HepG2 (cell line): Measurements from ENCODE around the gene POLH. TPM values are rescaled to one million over a fixed set of nuclear protein-coding genes. Genes with fewer than 3 reads are reported as not detected.

Experiments used
- AGO1 ChIP-seq: fragments of 200-400 bp; formaldehyde crosslinking; IDR thresholded peaks from 2 replicates; pipeline ENCODE4 v1.6.1; 2017; ENCODE audit warnings: mild to moderate bottlenecking, low read depth, low read length, moderate library complexity; ENCODE audit not compliant: poor library complexity, severe bottlenecking
- ARID2 ChIP-seq: sonication (generic); formaldehyde crosslinking; IDR thresholded peaks from 2 replicates; pipeline ENCODE4 v1.8.1; 2022; ENCODE audit warnings: mild to moderate bottlenecking, missing genetic modification reagents, borderline replicate concordance
- CBX1 ChIP-seq: IDR thresholded peaks from one replicate; pipeline ENCODE4 v1.6.1; 2016; ENCODE audit warnings: antibody characterized with exemption, low read depth
- GPN1 ChIP-seq: sonication (generic); formaldehyde crosslinking; IDR thresholded peaks from 2 replicates; pipeline ENCODE4 v1.5.1; 2020; ENCODE audit warnings: missing genetic modification reagents, borderline replicate concordance
- HES4 ChIP-seq: sonication (generic); formaldehyde crosslinking; IDR thresholded peaks from 2 replicates; pipeline ENCODE4 v1.9.0; 2021; ENCODE audit warnings: mild to moderate bottlenecking, missing genetic modification reagents, borderline replicate concordance
- MBNL3 ChIP-seq: fragments of 250-450 bp; sonication (Bioruptor Pico); conservative IDR thresholded peaks from 2 replicates; pipeline ENCODE4 v1.8.0; 2022; ENCODE audit warnings: mild to moderate bottlenecking, inconsistent platforms
- MEF2D ChIP-seq: sonication (generic); formaldehyde crosslinking; IDR thresholded peaks from 2 replicates; pipeline ENCODE4 v1.5.1; 2020; ENCODE audit warnings: mild to moderate bottlenecking, missing genetic modification reagents
- NFATC3 ChIP-seq: sonication (generic); formaldehyde crosslinking; IDR thresholded peaks from 2 replicates; pipeline ENCODE4 v1.5.1; 2020; ENCODE audit warnings: mild to moderate bottlenecking, missing genetic modification reagents
- NFRKB ChIP-seq: fragments of 450-650 bp; IDR thresholded peaks from 2 replicates; pipeline ENCODE4 v1.6.1; 2017
- PHF8 ChIP-seq: sonication (generic); formaldehyde crosslinking; IDR thresholded peaks from 2 replicates; pipeline ENCODE4 v1.5.0; 2020; ENCODE audit warnings: missing genetic modification reagents
- PTBP1 ChIP-seq: fragments of 200-400 bp; formaldehyde crosslinking; IDR thresholded peaks from 2 replicates; pipeline ENCODE4 v1.6.1; 2018; ENCODE audit warnings: low read length, low read depth; ENCODE audit not compliant: poor library complexity, severe bottlenecking
- SKI ChIP-seq: fragments of 450-650 bp; IDR thresholded peaks from one replicate; pipeline ENCODE4 v1.6.1; 2018; ENCODE audit warnings: mild to moderate bottlenecking; ENCODE audit not compliant: partially characterized antibody
- ZNF160 ChIP-seq: sonication (generic); formaldehyde crosslinking; IDR thresholded peaks from 2 replicates; pipeline ENCODE4 v1.8.0; 2022; ENCODE audit warnings: mild to moderate bottlenecking, inconsistent platforms, missing genetic modification reagents
- ZNF335 ChIP-seq: sonication (generic); formaldehyde crosslinking; IDR thresholded peaks from 2 replicates; pipeline ENCODE4 v1.4.0; 2020; ENCODE audit warnings: missing genetic modification reagents
- ZNF577 ChIP-seq: sonication (generic); formaldehyde crosslinking; IDR thresholded peaks from 2 replicates; pipeline ENCODE4 v1.4.0; 2020; ENCODE audit warnings: mild to moderate bottlenecking, low read depth, missing genetic modification reagents, borderline replicate concordance
- ZNF777 ChIP-seq: sonication (generic); formaldehyde crosslinking; IDR thresholded peaks from 2 replicates; pipeline ENCODE4 v1.4.0; 2020; ENCODE audit warnings: missing genetic modification reagents
- ZNF878 ChIP-seq: sonication (generic); formaldehyde crosslinking; IDR thresholded peaks from 2 replicates; pipeline ENCODE4 v1.8.1; 2023; ENCODE audit warnings: mild to moderate bottlenecking, missing genetic modification reagents, moderate library complexity
- polyA plus RNA-seq, 8 experiments: library from polyadenylated mRNA; depleted of rRNA in 3 of 8; stranded (reverse) in 7 of 8; unstranded in 1 of 8; fragments of >200 nt; fragmentation: Illumina TruSeq in 4 of 8; extraction: Trizol in 4 of 8; gene quantifications; 2 replicates each; pipeline versions ENCODE4 v1.2.1 to v1.2.3, GENCODE V29; 2011 to 2016; ENCODE audit warnings: low read depth in 4 of 8, missing spikeins in 1 of 8, mixed read lengths in 1 of 8; ENCODE audit not compliant: insufficient read depth in 1 of 8
- total RNA-seq, 5 experiments: library from RNA; depleted of rRNA; stranded (reverse); fragments of >200 nt; fragmentation: Illumina TruSeq; extraction: Trizol; gene quantifications; 2 replicates each; pipeline ENCODE4 v1.2.3, GENCODE V29; 2016; ENCODE audit warnings: low read depth in 1 of 5
- TF ChIP-seq, protein P1 (sequence below): sonication (generic); formaldehyde crosslinking; IDR thresholded peaks from 2 replicates; pipeline ENCODE4 v1.5.0; 2020; ENCODE audit warnings: mild to moderate bottlenecking, missing genetic modification reagents, borderline replicate concordance
- TF ChIP-seq, protein P2 (sequence below): IDR thresholded peaks from 2 replicates; pipeline ENCODE4 v1.6.1; 2016; ENCODE audit warnings: missing biosample characterization, missing genetic modification reagents, low read depth
- TF ChIP-seq, protein P3 (sequence below): sonication (generic); formaldehyde crosslinking; IDR thresholded peaks from 2 replicates; pipeline ENCODE4 v1.8.0; 2022; ENCODE audit warnings: mild to moderate bottlenecking, missing genetic modification reagents, moderate library complexity

Gene POLH
- total and polyA plus RNA-seq, 2 of the 13 experiments (the other 11 are each of a cell fraction or from before 2014, with no cell fraction given), result 11.6 to 25.0 TPM

DNA sequence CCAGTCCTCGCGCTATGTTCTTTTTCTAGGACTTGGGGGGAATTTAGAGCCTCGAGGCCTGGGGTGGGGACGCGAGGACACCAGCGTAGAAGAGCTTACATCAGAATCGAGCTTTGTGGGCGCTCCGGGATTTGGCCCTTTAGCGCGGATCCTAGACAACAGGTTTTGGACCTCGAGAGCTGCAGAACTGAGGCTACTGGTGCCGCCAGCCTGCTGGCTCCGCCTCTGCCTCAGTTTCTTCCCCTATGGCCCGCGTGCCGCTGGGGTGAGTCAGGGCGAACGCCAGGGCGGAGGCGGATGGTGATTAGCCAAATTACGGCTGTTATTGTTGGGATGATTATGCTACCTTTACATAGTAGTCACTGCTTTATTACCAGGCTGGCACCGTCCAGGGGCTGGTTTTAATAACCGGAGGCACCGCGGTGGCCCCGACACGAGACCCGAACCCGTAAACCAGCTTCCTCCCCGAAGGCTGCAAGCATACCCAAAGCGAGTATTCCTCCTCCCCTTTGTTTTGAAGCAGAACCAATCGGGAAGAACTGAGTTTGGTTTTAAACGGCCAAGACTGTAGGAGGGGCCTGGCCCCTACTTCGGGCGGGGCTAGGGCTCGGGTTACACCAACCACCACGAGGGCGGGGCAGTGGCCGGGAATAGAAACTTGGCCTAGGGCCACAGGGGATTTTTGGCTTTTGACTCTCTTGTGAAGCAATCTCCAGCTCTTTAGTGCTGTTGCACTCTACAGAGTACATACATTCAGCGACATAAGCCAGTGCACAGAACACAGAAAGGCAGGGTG, 53.7 kb downstream of the POLH start (continued):
- TF ChIP-seq, protein P1, sequence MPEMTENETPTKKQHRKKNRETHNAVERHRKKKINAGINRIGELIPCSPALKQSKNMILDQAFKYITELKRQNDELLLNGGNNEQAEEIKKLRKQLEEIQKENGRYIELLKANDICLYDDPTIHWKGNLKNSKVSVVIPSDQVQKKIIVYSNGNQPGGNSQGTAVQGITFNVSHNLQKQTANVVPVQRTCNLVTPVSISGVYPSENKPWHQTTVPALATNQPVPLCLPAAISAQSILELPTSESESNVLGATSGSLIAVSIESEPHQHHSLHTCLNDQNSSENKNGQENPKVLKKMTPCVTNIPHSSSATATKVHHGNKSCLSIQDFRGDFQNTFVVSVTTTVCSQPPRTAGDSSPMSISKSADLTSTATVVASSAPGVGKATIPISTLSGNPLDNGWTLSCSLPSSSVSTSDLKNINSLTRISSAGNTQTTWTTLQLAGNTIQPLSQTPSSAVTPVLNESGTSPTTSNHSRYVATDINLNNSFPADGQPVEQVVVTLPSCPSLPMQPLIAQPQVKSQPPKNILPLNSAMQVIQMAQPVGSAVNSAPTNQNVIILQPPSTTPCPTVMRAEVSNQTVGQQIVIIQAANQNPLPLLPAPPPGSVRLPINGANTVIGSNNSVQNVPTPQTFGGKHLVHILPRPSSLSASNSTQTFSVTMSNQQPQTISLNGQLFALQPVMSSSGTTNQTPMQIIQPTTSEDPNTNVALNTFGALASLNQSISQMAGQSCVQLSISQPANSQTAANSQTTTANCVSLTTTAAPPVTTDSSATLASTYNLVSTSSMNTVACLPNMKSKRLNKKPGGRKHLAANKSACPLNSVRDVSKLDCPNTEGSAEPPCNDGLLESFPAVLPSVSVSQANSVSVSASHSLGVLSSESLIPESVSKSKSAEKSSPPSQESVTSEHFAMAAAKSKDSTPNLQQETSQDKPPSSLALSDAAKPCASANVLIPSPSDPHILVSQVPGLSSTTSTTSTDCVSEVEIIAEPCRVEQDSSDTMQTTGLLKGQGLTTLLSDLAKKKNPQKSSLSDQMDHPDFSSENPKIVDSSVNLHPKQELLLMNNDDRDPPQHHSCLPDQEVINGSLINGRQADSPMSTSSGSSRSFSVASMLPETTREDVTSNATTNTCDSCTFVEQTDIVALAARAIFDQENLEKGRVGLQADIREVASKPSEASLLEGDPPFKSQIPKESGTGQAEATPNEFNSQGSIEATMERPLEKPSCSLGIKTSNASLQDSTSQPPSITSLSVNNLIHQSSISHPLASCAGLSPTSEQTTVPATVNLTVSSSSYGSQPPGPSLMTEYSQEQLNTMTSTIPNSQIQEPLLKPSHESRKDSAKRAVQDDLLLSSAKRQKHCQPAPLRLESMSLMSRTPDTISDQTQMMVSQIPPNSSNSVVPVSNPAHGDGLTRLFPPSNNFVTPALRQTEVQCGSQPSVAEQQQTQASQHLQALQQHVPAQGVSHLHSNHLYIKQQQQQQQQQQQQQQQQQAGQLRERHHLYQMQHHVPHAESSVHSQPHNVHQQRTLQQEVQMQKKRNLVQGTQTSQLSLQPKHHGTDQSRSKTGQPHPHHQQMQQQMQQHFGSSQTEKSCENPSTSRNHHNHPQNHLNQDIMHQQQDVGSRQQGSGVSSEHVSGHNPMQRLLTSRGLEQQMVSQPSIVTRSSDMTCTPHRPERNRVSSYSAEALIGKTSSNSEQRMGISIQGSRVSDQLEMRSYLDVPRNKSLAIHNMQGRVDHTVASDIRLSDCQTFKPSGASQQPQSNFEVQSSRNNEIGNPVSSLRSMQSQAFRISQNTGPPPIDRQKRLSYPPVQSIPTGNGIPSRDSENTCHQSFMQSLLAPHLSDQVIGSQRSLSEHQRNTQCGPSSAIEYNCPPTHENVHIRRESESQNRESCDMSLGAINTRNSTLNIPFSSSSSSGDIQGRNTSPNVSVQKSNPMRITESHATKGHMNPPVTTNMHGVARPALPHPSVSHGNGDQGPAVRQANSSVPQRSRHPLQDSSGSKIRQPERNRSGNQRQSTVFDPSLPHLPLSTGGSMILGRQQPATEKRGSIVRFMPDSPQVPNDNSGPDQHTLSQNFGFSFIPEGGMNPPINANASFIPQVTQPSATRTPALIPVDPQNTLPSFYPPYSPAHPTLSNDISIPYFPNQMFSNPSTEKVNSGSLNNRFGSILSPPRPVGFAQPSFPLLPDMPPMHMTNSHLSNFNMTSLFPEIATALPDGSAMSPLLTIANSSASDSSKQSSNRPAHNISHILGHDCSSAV, result no peak
- TF ChIP-seq ZNF878 (CRISPR knock-in tag), result peak; percentile 90
- TF ChIP-seq ZNF777 (CRISPR knock-in tag), result peak; percentile 76
- peak; percentile 99 for TF ChIP-seq MEF2D (CRISPR knock-in tag)
- TF ChIP-seq ZNF160, result no peak
- peak; percentile 5 for TF ChIP-seq PTBP1
- no peak; the same call in 1 of the 2 replicates for TF ChIP-seq ZNF577
- no peak for TF ChIP-seq MBNL3 (CRISPR knock-in tag)
- TF ChIP-seq NFATC3, result peak; percentile 81
- TF ChIP-seq ZNF335 (CRISPR knock-in tag), result peak; percentile 34; the same call in 1 of the 2 replicates
- peak; percentile 61; the same call in 1 of the 2 replicates for TF ChIP-seq PHF8 (CRISPR knock-in tag)
- TF ChIP-seq, protein P2, sequence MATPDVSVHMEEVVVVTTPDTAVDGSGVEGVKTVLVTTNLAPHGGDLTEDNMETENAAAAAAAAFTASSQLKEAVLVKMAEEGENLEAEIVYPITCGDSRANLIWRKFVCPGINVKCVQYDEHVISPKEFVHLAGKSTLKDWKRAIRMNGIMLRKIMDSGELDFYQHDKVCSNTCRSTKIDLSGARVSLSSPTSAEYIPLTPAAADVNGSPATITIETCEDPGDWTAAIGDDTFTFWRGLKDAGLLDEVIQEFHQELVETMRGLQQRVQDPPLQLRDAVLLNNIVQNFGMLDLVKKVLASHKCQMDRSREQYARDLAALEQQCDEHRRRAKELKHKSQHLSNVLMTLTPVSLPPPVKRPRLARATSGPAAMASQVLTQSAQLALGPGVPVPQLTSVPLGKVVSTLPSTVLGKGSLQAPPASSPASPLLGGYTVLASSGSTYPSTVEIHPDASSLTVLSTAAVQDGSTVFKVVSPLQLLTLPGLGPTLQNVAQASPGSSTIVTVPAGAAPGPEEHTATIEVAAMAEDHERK (CRISPR knock-in tag), result no peak; the same call in 1 of the 2 replicates
- TF ChIP-seq SKI, result peak; percentile 61
- TF ChIP-seq GPN1, result no peak
- TF ChIP-seq HES4, result peak; percentile 95; the same call in 1 of the 2 replicates
- TF ChIP-seq ARID2 (CRISPR knock-in tag), result peak; percentile 84; the same call in 1 of the 2 replicates
- TF ChIP-seq NFRKB, result no peak
- TF ChIP-seq CBX1, result no peak
- TF ChIP-seq, protein P3, sequence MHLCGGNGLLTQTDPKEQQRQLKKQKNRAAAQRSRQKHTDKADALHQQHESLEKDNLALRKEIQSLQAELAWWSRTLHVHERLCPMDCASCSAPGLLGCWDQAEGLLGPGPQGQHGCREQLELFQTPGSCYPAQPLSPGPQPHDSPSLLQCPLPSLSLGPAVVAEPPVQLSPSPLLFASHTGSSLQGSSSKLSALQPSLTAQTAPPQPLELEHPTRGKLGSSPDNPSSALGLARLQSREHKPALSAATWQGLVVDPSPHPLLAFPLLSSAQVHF (CRISPR knock-in tag), result no peak
- no peak for TF ChIP-seq AGO1
